ENCODE measurements around the gene RPL41.

Gene RPL41

GRCh38 chr12:56143870-56144269 is 27.4 kb downstream of the RPL41 start:
- Histone ChIP-seq H3K4me3 (ENCODE audit: low read length) (no peak overlapping the region), H3K27me3 (ENCODE audit: insufficient read depth, low read length) (no peaks in the 10 kb centered on the region), H2AFZ (ENCODE audit: low read depth, low read length) (no peak overlapping the region), H3K4me1 (ENCODE audit: insufficient read depth, low read length) (no peaks in the 10 kb centered on the region), H3K9me3 (ENCODE audit: low read length) (no peaks in the 10 kb centered on the region), H3K36me3 (ENCODE audit: insufficient read depth, low read length) (peaks cover 53% of the 10 kb centered on the region)

GRCh38 chr12:56145217-56145616 is 28.8 kb downstream of the RPL41 start:
- no peaks in the 10 kb centered on the region for H3K4me1 ChIP-seq (ENCODE audit: insufficient read depth, low read length)
- H3K9me3 ChIP-seq (ENCODE audit: low read length), result no peaks in the 10 kb centered on the region
- H3K27me3 ChIP-seq (ENCODE audit: insufficient read depth, low read length), result no peaks in the 10 kb centered on the region
- H2AFZ ChIP-seq (ENCODE audit: low read depth, low read length), result no peak overlapping the region
- no peak overlapping the region for H3K4me3 ChIP-seq (ENCODE audit: low read length)
- H3K36me3 ChIP-seq (ENCODE audit: insufficient read depth, low read length), result peaks cover 45% of the 10 kb centered on the region

- Histone ChIP-seq H3K9me3 (ENCODE audit: low read length) (no peaks in the 10 kb centered on the region), H3K27me3 (ENCODE audit: insufficient read depth, low read length) (no peaks in the 10 kb centered on the region), H3K4me1 (ENCODE audit: insufficient read depth, low read length) (peaks cover 6% of the 10 kb centered on the region), H3K4me3 (ENCODE audit: low read length) (no peak overlapping the region), H2AFZ (ENCODE audit: low read depth, low read length) (no peak overlapping the region), H3K36me3 (ENCODE audit: insufficient read depth, low read length) (peaks cover 36% of the 10 kb centered on the region)
Observed at GRCh38 chr12:56146492-56147460, 30.3 kb downstream of the RPL41 start.

GRCh38 chr12:56150563-56150962 is 34.1 kb downstream of the RPL41 start:
- Histone ChIP-seq H3K4me3 (ENCODE audit: low read length) (no peak overlapping the region), H3K27me3 (ENCODE audit: insufficient read depth, low read length) (no peaks in the 10 kb centered on the region), H2AFZ (ENCODE audit: low read depth, low read length) (no peak overlapping the region), H3K36me3 (ENCODE audit: insufficient read depth, low read length) (peaks cover 8% of the 10 kb centered on the region), H3K9me3 (ENCODE audit: low read length) (no peaks in the 10 kb centered on the region), H3K4me1 (ENCODE audit: insufficient read depth, low read length) (peaks cover 15% of the 10 kb centered on the region)

- Histone ChIP-seq H2AFZ (ENCODE audit: low read depth, low read length) (peak overlapping the region; percentile 88), H3K4me1 (ENCODE audit: insufficient read depth, low read length) (peaks cover 15% of the 10 kb centered on the region), H3K27me3 (ENCODE audit: insufficient read depth, low read length) (no peaks in the 10 kb centered on the region), H3K36me3 (ENCODE audit: insufficient read depth, low read length) (peaks cover 13% of the 10 kb centered on the region), H3K4me3 (ENCODE audit: low read length) (peak overlapping the region; percentile 93), H3K9me3 (ENCODE audit: low read length) (no peaks in the 10 kb centered on the region)
Observed at GRCh38 chr12:56151672-56152131, 35.3 kb downstream of the RPL41 start.

GRCh38 chr12:56152132-56152755 is 35.8 kb downstream of the RPL41 start, which contains the start of gene MYL6B:
Gene MYL6B (plus strand): TSS chr12:56152587. CDS start chr12:56153919, 1,332 bp downstream.
- Histone ChIP-seq H3K27me3 (ENCODE audit: insufficient read depth, low read length) (no peaks in the 10 kb centered on the region), H3K9me3 (ENCODE audit: low read length) (no peaks in the 10 kb centered on the region)

GRCh38 chr12:56152756-56153677 is 36.6 kb downstream of the RPL41 start:
- Histone ChIP-seq H3K9me3 (ENCODE audit: low read length) (no peaks in the 10 kb centered on the region), H3K36me3 (ENCODE audit: insufficient read depth, low read length) (peaks cover 13% of the 10 kb centered on the region), H3K27me3 (ENCODE audit: insufficient read depth, low read length) (no peaks in the 10 kb centered on the region), H2AFZ (ENCODE audit: low read depth, low read length) (peak overlapping the region; percentile 88), H3K4me3 (ENCODE audit: low read length) (peak overlapping the region; percentile 93), H3K4me1 (ENCODE audit: insufficient read depth, low read length) (peaks cover 17% of the 10 kb centered on the region)

More at GRCh38 chr12:56152132-56152755, 35.8 kb downstream of the RPL41 start, which contains the start of gene MYL6B:
- Histone ChIP-seq H3K4me3 (ENCODE audit: low read length) (peak within 1 kb of the TSS; percentile 93), H3K36me3 (ENCODE audit: insufficient read depth, low read length) (peaks cover 13% of the 10 kb centered on the region), H3K4me1 (ENCODE audit: insufficient read depth, low read length) (peaks cover 16% of the 10 kb centered on the region), H2AFZ (ENCODE audit: low read depth, low read length) (peak within 1 kb of the TSS; percentile 88)

- H3K4me3 ChIP-seq (ENCODE audit: low read length), result peak overlapping the region; percentile 93
- H2AFZ ChIP-seq (ENCODE audit: low read depth, low read length), result no peak overlapping the region
Observed at GRCh38 chr12:56153678-56154065, 37.2 kb downstream of the RPL41 start.

GRCh38 chr12:56154246-56154771 is 37.9 kb downstream of the RPL41 start:
- Histone ChIP-seq H3K4me1 (ENCODE audit: insufficient read depth, low read length) (peaks cover 19% of the 10 kb centered on the region), H3K9me3 (ENCODE audit: low read length) (no peaks in the 10 kb centered on the region), H3K36me3 (ENCODE audit: insufficient read depth, low read length) (peaks cover 15% of the 10 kb centered on the region), H3K4me3 (ENCODE audit: low read length) (no peak overlapping the region), H3K27me3 (ENCODE audit: insufficient read depth, low read length) (no peaks in the 10 kb centered on the region), H2AFZ (ENCODE audit: low read depth, low read length) (no peak overlapping the region)

More at GRCh38 chr12:56153678-56154065, 37.2 kb downstream of the RPL41 start:
- Histone ChIP-seq H3K36me3 (ENCODE audit: insufficient read depth, low read length) (peaks cover 13% of the 10 kb centered on the region), H3K27me3 (ENCODE audit: insufficient read depth, low read length) (no peaks in the 10 kb centered on the region), H3K9me3 (ENCODE audit: low read length) (no peaks in the 10 kb centered on the region), H3K4me1 (ENCODE audit: insufficient read depth, low read length) (peaks cover 17% of the 10 kb centered on the region)

GRCh38 chr12:56154818-56155217 is 38.4 kb downstream of the RPL41 start:
- Histone ChIP-seq H3K9me3 (ENCODE audit: low read length) (no peaks in the 10 kb centered on the region), H3K36me3 (ENCODE audit: insufficient read depth, low read length) (peaks cover 20% of the 10 kb centered on the region), H3K4me3 (ENCODE audit: low read length) (no peak overlapping the region), H3K4me1 (ENCODE audit: insufficient read depth, low read length) (peaks cover 24% of the 10 kb centered on the region), H3K27me3 (ENCODE audit: insufficient read depth, low read length) (no peaks in the 10 kb centered on the region), H2AFZ (ENCODE audit: low read depth, low read length) (no peak overlapping the region)

- Histone ChIP-seq H3K4me3 (ENCODE audit: low read length) (no peak overlapping the region), H3K4me1 (ENCODE audit: insufficient read depth, low read length) (peaks cover 30% of the 10 kb centered on the region), H3K36me3 (ENCODE audit: insufficient read depth, low read length) (peaks cover 25% of the 10 kb centered on the region), H3K27me3 (ENCODE audit: insufficient read depth, low read length) (no peaks in the 10 kb centered on the region), H2AFZ (ENCODE audit: low read depth, low read length) (no peak overlapping the region), H3K9me3 (ENCODE audit: low read length) (no peaks in the 10 kb centered on the region)
Observed at GRCh38 chr12:56155256-56155845, 38.9 kb downstream of the RPL41 start.

All from neuron (in vitro differentiated cells).